Activated B cell treated with CpG ODN at 0.5 μM for 24 hours (primary cell): ENCODE measurements around the gene HS6ST3. TPM values are rescaled to one million over a fixed set of nuclear protein-coding genes. Genes with fewer than 3 reads are reported as not detected.

Source experiments
- ATAC-seq: fragments of 200-7000 bp; cut with Tn5 transposase; one replicate; pipeline ENCODE4 v1.10.0; 2021; ENCODE audit warnings: low read depth, mild to moderate bottlenecking, moderate library complexity
- CTCF ChIA-PET: fragments of 350-600 bp; sonication (Branson Sonifier 250); formaldehyde crosslinking; loops from one replicate; lab custom pipeline; 2021; ENCODE audit warnings: antibody characterized with exemption; lab: Charles Lee
- POLR2A ChIA-PET: fragments of 350-600 bp; sonication (Branson Sonifier 250); formaldehyde crosslinking; loops from one replicate; lab custom pipeline; 2021; ENCODE audit warnings: antibody characterized with exemption; lab: Charles Lee
- DNase-seq: peaks from one replicate; pipeline ENCODE4 v3.0.0; 2022
- H3K27ac Mint-ChIP-seq: one replicate; pipeline ENCODE4 v1.8.0; 2020; ENCODE audit warnings: mixed read lengths
- H3K27me3 Mint-ChIP-seq: one replicate; pipeline ENCODE4 v1.8.0; 2021; ENCODE audit warnings: mixed read lengths
- H3K36me3 Mint-ChIP-seq: one replicate; pipeline ENCODE4 v1.8.0; 2021; ENCODE audit warnings: low read depth, mixed read lengths
- H3K4me1 Mint-ChIP-seq: one replicate; pipeline ENCODE4 v1.8.0; 2021; ENCODE audit warnings: mixed read lengths
- H3K4me3 Mint-ChIP-seq: one replicate; pipeline ENCODE4 v1.8.0; 2020; ENCODE audit warnings: mild to moderate bottlenecking, mixed read lengths
- H3K9me3 Mint-ChIP-seq: one replicate; pipeline ENCODE4 v1.8.0; 2020; ENCODE audit warnings: mixed read lengths
- CTCF ChIP-seq: fragments of 200-600 bp; IDR thresholded peaks from one replicate; pipeline ENCODE4 v1.8.0; 2022; ENCODE audit warnings: antibody characterized with exemption, mild to moderate bottlenecking
- intact Hi-C: fragments of 100-400 bp; cut with micrococcal nuclease; formaldehyde crosslinking; loops from one replicate; pipeline ENCODE4 v1.15.1; 2024
- total RNA-seq: library from RNA; stranded (reverse); gene quantifications from 2 replicates; pipeline ENCODE4 v1.2.3, GENCODE V29; 2022

HS6ST3 gene
- total RNA-seq, 1 donor from 2014 or later, result not detected

GRCh38 chr13:96617528-96617927 is 527.6 kb downstream of the HS6ST3 start:
- TF ChIP-seq CTCF, result no peak
- intact Hi-C loops, result no loop called here
- Mint-ChIP-seq H3K9me3 (peaks cover 17% of the 10 kb centered on the region), H3K36me3 (no peaks in the 10 kb centered on the region), H3K27me3 (no peaks in the 10 kb centered on the region), H3K27ac (no peak overlapping the region), H3K4me1 (no peaks in the 10 kb centered on the region), H3K4me3 (no peak overlapping the region)
- ChIA-PET POLR2A (no interaction called here), CTCF (no interaction called here)
- ATAC-seq (no peak), DNase-seq (no peak)

GRCh38 chr13:96621634-96622183 is 531.8 kb downstream of the HS6ST3 start:
- no peaks in the 10 kb centered on the region for H3K4me1 Mint-ChIP-seq
- CTCF ChIA-PET, result no interaction called here
- H3K9me3 Mint-ChIP-seq, result peaks cover 3% of the 10 kb centered on the region
- DNase-seq (no peak), ATAC-seq (no peak)
- intact Hi-C loops, result no loop called here
- TF ChIP-seq CTCF, result no peak
- H3K36me3 Mint-ChIP-seq, result no peaks in the 10 kb centered on the region
- H3K27ac Mint-ChIP-seq, result no peak overlapping the region
- H3K4me3 Mint-ChIP-seq, result no peak overlapping the region
- POLR2A ChIA-PET, result no interaction called here
- no peaks in the 10 kb centered on the region for H3K27me3 Mint-ChIP-seq

GRCh38 chr13:96629331-96629730 is 539.4 kb downstream of the HS6ST3 start:
- Mint-ChIP-seq H3K36me3 (no peaks in the 10 kb centered on the region), H3K4me3 (no peak overlapping the region)

GRCh38 chr13:96632536-96633320 is 542.8 kb downstream of the HS6ST3 start:
- POLR2A ChIA-PET, result no interaction called here
- Mint-ChIP-seq H3K4me3 (no peak overlapping the region), H3K4me1 (no peaks in the 10 kb centered on the region), H3K9me3 (peaks cover 12% of the 10 kb centered on the region), H3K27ac (no peak overlapping the region), H3K27me3 (no peaks in the 10 kb centered on the region), H3K36me3 (no peaks in the 10 kb centered on the region)
- DNase-seq (no peak), ATAC-seq (no peak)
- CTCF ChIA-PET, result no interaction called here
- intact Hi-C loops, result no loop called here
- TF ChIP-seq CTCF, result no peak

More at GRCh38 chr13:96629331-96629730, 539.4 kb downstream of the HS6ST3 start:
- H3K9me3 Mint-ChIP-seq, result peaks cover 4% of the 10 kb centered on the region
- TF ChIP-seq CTCF, result no peak
- intact Hi-C loops, result no loop called here
- no peaks in the 10 kb centered on the region for H3K27me3 Mint-ChIP-seq
- no peaks in the 10 kb centered on the region for H3K4me1 Mint-ChIP-seq
- DNase-seq (no peak), ATAC-seq (no peak)
- POLR2A ChIA-PET, result no interaction called here
- H3K27ac Mint-ChIP-seq, result no peak overlapping the region
- CTCF ChIA-PET, result no interaction called here

GRCh38 chr13:96636001-96636709 is 546.2 kb downstream of the HS6ST3 start:
- ATAC-seq (no peak), DNase-seq (no peak)
- Mint-ChIP-seq H3K27me3 (no peaks in the 10 kb centered on the region), H3K4me1 (no peaks in the 10 kb centered on the region), H3K27ac (no peak overlapping the region), H3K4me3 (no peak overlapping the region), H3K9me3 (peaks cover 29% of the 10 kb centered on the region), H3K36me3 (no peaks in the 10 kb centered on the region)
- ChIA-PET POLR2A (no interaction called here), CTCF (no interaction called here)
- intact Hi-C loops, result no loop called here
- TF ChIP-seq CTCF, result no peak
